Muscle of leg (tissue), 11 donors: ENCODE results near the gene PDIA6. TPM values are rescaled to one million over a fixed set of nuclear protein-coding genes. Genes with fewer than 3 reads are reported as not detected.
"Not testable (repeated sequence)": the region's sequence is repeated elsewhere in the genome, so short reads cannot be mapped to it uniquely, and the experiment has no call there.

ENCODE experiments used
- DNase-seq: peaks from one replicate; pipeline ENCODE4 v3.0.0; 2013
- H3K27ac ChIP-seq: one replicate; pipeline ENCODE4 v1.5.1; 2013; ENCODE audit warnings: mild to moderate bottlenecking, low read length, control low read depth
- H3K27me3 ChIP-seq: one replicate; pipeline ENCODE4 v1.6.1; 2013; ENCODE audit warnings: low read length; ENCODE audit not compliant: control insufficient read depth, insufficient read depth
- H3K36me3 ChIP-seq: one replicate; pipeline ENCODE4 v1.6.1; 2013; ENCODE audit warnings: low read length; ENCODE audit not compliant: control insufficient read depth, insufficient read depth
- H3K4me1 ChIP-seq: one replicate; pipeline ENCODE4 v1.6.1; 2013; ENCODE audit warnings: low read length; ENCODE audit not compliant: control insufficient read depth, insufficient read depth
- H3K4me3 ChIP-seq: one replicate; pipeline ENCODE4 v1.5.1; 2013; ENCODE audit warnings: low read length, control low read depth
- H3K9me3 ChIP-seq: replicated peaks from 2 replicates; pipeline ENCODE4 v1.6.1; 2013; ENCODE audit warnings: low read depth, low read length; ENCODE audit not compliant: control insufficient read depth
- WGBS: methylation state at CpG from one replicate; pipeline ENCODE4 v1.1.5; 2013; ENCODE audit warnings: missing lambda C conversion rate; ENCODE audit not compliant: insufficient coverage; 5-methylcytosine and 5-hydroxymethylcytosine counted together
- polyA plus RNA-seq, 8 donors: library from polyadenylated mRNA; unstranded; fragments of 120-200 nt; gene quantifications; one replicate each; pipeline versions ENCODE4 v1.2.1 to v1.2.3, GENCODE V29; 2013; ENCODE audit warnings: inconsistent platforms in 1 of 8, low replicate concordance in 1 of 8; ENCODE audit not compliant: insufficient read length in 8 of 8, insufficient read depth in 1 of 8
- total RNA-seq: library from RNA; stranded (reverse); fragments of 120-200 nt; gene quantifications from one replicate; pipeline ENCODE4 v1.2.4, GENCODE V29; 2013

Gene PDIA6
- total and polyA plus RNA-seq, 9 donors, result 135 to 208 (median 151) TPM

DNA sequence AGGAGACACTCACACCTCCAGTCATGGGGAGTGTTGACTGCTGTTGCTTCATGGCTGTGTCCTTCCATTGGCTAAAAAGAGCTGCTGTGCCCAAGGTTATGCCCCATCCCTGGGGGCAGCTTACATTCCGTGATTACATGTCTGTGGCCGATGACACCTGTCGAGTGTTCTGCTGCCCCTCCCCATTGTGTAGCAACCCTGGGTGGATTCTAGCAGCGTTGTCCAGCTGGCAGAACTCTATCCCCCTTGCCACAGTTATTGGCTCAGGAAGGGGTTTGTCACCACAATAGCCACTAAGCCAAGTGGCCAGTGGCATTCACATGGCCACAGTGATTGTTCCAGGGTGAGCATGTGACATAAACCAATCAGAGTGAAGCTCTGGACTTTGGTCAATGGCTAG, 11.6 kb upstream of the PDIA6 start:
- H3K4me3 ChIP-seq, result no peak overlapping the region
- H3K4me1 ChIP-seq, result peaks cover 5% of the 10 kb centered on the region
- no peak overlapping the region for H3K27ac ChIP-seq
- peaks cover 5% of the 10 kb centered on the region for H3K27me3 ChIP-seq
- H3K9me3 ChIP-seq, result no peaks in the 10 kb centered on the region
- WGBS, result 83% methylated on average over 4 of the region's 4 CpGs
- DNase-seq, result no peak
- H3K36me3 ChIP-seq, result no peaks in the 10 kb centered on the region

DNA sequence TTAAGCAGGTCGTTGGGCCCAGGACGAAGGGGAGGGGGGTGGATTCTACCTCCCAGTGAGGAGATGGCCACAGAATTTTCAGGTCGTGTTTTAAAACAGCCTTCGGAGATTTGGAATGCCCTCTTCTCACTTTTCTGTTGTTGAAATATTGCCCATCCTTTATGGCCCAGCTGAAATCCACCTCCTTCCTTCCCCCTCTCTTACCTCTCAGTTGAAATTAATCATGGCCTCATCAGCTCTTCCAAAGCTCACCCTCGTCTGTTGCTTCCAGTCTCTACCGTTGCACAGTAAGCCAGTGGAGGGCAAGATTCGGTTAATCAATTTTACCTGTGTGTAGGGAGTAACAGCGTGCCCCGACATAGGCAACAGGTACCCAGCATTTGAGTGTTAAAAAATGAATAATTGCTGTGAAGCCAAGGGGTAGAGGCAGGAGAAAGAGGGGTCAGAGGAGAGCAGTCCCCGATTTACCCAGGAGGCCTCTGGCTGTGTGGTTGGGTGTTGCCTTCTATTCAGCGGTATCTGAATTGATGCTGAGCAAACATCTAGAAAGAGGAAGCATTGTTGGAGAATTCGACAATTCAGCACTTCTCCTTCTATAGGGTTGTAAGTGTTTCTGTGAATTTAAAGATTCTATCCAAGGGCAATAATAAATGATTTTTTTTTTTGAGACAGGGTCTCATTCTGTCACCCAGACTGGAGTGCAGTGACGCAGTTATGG, 8.6 kb upstream of the PDIA6 start:
- WGBS, result 85% methylated on average over 7 of the region's 13 CpGs
- H3K27me3 ChIP-seq, result peaks cover 6% of the 10 kb centered on the region

DNA sequence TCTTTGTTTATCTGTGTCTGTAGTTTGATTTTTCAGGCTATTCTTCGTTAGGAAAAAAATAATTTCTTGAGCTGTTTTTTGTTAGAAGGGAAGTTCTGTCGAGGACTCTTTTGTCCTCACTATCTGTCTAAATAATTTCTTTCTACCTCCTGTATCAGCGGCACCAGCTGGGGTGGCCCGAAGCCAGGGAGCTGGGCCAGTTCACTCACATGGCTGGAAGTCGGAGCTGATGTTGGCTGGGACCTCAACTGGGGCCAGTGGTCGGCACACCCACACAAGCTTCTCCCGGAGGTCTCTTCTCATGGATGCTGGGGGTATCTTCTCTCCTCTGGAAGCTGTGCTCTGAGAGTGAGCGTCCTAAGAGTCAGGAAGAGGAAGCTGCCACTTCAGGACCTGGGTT, 8.0 kb upstream of the PDIA6 start:
- Histone ChIP-seq H3K9me3 (no peaks in the 10 kb centered on the region), H3K27ac (no peak overlapping the region), H3K36me3 (no peaks in the 10 kb centered on the region), H3K4me1 (peaks cover 5% of the 10 kb centered on the region), H3K27me3 (peaks cover 6% of the 10 kb centered on the region), H3K4me3 (no peak overlapping the region)
- WGBS, result 67% methylated on average over 4 of the region's 8 CpGs
- DNase-seq, result no peak

More for the DNA sequence above, 8.6 kb upstream of the PDIA6 start:
- Histone ChIP-seq H3K4me1 (peaks cover 5% of the 10 kb centered on the region), H3K36me3 (no peaks in the 10 kb centered on the region), H3K9me3 (no peaks in the 10 kb centered on the region), H3K27ac (no peak overlapping the region), H3K4me3 (no peak overlapping the region)
- DNase-seq, result no peak

DNA sequence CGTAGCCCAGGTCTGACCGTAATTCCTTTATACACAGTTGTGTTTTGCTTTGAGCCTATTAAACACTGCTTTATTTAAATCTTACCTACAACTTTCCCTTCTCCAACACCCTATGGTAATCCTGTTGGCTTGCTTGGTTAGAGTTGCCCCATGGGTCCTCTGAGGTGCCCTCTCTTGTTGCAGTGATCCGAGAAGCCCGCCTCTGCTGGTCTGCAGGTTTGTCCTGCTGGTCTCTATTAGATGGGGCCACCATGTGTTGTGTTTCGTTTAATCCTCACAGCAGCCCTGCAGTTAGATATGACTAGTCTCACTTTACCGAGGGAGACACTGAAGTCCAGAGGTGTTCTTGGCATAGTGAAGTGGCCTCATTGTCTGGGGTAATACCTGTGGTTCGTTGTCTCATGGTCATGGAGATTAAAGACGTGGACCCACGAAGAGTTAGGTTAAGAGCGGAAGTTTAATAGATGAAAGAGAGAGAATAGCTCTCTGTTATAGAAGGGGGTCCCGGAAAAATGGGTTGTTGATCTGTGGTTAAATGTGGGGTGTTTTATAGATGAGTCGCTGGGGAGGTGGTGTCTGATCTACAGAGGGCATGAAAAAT, 7.2 kb upstream of the PDIA6 start:
- H3K27ac ChIP-seq, result no peak overlapping the region
- no peak overlapping the region for H3K4me3 ChIP-seq
- H3K9me3 ChIP-seq, result no peaks in the 10 kb centered on the region

DNA sequence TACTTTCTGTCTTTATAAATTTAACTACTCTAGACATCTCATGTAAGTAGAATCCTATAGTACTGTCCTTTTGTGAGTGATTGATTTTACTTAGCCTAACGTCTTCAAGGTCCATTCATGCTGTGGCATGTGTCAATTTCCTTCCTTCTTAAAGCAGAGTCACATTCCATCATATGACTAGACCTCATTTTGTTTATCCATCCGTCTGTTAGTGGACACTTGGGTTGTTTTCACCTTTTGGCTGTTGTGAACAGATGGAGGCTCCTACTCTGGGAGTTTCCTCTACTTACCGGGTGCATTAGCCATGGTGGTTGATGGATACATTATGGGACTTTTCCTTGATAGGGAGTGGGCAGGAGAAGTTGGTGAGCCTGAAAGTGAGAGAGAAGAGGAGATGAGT, 6.4 kb upstream of the PDIA6 start:
- Histone ChIP-seq H3K36me3 (no peaks in the 10 kb centered on the region), H3K4me1 (peaks cover 16% of the 10 kb centered on the region), H3K4me3 (no peak overlapping the region), H3K27me3 (peaks cover 6% of the 10 kb centered on the region), H3K27ac (no peak overlapping the region), H3K9me3 (no peaks in the 10 kb centered on the region)
- 100% methylated on average over 1 of the region's 3 CpGs for WGBS
- DNase-seq, result no peak

More for the DNA sequence above, 7.2 kb upstream of the PDIA6 start:
- H3K4me1 ChIP-seq, result peaks cover 8% of the 10 kb centered on the region
- DNase-seq, result no peak
- no peaks in the 10 kb centered on the region for H3K36me3 ChIP-seq
- H3K27me3 ChIP-seq, result peaks cover 6% of the 10 kb centered on the region
- WGBS, result 80% methylated on average over 10 of the region's 12 CpGs

DNA sequence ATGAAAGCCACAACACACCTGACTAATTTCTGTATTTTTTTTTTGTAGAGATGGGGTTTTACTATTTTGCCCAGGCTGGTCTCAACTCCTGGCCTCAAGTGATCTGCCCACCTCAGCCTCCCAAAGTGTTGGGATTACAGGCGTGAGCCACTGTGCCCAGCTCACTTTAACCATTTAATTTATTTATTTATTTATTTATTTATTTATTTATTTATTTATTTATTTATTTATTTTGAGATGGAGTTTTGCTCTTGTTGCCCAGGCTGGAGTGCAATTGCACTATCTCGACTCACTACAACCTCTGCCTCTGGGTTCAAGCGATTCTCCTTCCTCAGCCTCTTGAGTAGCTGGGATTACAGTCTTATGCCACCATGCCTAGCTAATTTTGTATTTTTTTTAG, 5.7 kb upstream of the PDIA6 start:
- H3K4me3 ChIP-seq, H3K9me3 ChIP-seq, DNase-seq, H3K36me3 ChIP-seq, H3K27me3 ChIP-seq, H3K27ac ChIP-seq: not testable (repeated sequence)
- H3K4me1 ChIP-seq, result peaks cover 17% of the 10 kb centered on the region
- no CpG with 5 or more reads among the region's 3 CpGs for WGBS

DNA sequence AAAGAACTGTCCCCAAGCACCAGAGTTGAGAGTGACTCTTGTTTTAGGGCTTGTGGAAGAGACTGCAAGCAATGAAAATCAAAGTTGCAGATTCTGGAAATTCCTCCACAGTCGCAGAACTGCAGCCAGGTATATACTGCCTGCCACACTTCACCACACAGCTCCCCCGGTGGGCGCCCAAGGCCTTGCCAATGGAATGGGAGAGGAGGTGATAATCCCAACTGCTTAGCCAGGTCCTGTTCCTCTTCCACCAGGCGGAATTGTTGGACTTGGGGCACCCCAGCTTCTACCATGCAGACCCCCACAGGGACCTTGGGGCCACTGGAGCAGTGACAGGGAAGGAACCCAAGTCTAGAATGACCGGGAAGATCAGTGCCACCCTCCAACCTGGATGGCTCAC, 4.8 kb upstream of the PDIA6 start:
- Histone ChIP-seq H3K4me1 (peaks cover 20% of the 10 kb centered on the region), H3K4me3 (no peak overlapping the region), H3K27ac (no peak overlapping the region), H3K9me3 (no peaks in the 10 kb centered on the region), H3K27me3 (peaks cover 6% of the 10 kb centered on the region), H3K36me3 (no peaks in the 10 kb centered on the region)
- DNase-seq, result no peak
- no CpG with 5 or more reads among the region's 5 CpGs for WGBS

DNA sequence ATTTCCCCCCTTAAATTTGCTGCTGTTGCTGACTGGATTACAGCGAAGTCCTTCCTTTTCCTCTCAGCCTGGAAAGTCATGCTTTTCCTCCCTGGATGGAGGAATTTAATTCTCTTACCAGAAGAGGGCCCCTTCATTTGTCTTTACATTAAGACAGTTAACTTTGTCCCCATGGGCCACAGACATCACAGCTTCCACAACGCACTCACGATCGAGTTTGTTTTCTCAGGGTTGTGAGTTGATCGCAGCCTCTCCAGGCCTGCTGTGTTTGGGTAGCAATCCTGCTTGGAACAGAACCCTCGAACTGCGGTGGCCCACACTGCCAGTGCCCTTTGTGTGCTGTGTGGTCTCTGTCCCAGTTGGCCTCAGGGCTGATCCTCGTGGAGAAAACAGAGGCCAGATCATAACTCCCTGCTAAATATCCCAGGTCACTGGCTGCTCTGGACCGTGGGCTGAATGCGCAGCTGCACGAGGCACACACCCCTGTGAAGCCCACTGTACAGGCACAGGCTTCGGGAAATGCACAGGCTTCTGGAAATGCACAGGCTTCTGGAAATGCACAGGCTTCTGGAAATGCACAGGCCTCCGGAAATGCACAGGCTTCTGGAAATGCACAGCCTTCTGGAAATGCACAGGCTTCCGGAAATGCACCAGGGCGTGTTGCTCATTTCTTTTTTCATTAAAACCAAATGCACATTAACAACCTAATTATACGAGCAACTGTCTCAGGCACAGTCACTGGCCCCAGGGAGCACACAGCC, 2.2 kb upstream of the PDIA6 start:
- Histone ChIP-seq H3K9me3 (no peaks in the 10 kb centered on the region), H3K36me3 (no peaks in the 10 kb centered on the region), H3K4me1 (peaks cover 27% of the 10 kb centered on the region), H3K27ac (peak overlapping the region; percentile 84), H3K4me3 (no peak overlapping the region), H3K27me3 (peaks cover 6% of the 10 kb centered on the region)
- WGBS, result 33% methylated on average over 10 of the region's 16 CpGs
- peak; percentile 63 for DNase-seq

DNA sequence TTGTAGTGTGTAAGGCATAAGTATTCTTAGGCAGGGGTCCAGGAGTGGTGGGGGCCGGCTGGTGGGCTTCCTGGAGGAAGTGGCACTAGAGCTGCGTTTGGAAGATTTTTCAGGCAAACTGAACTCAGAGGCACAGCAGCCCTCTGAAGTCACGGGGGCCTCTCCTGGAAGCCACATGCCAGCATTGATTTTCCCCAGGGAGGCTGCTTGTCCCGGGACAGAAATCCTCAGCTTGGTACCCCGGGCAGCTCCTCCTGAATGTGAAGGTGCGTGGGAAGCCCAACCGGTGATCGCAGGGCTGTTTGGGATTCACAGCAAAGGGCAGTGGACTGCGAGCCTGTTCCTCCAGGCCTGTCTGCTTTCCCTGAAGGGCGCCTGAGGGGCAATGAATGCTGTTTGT, 1.6 kb upstream of the PDIA6 start:
- H3K27ac ChIP-seq, result peak overlapping the region; percentile 84

More for the DNA sequence above, 1.6 kb upstream of the PDIA6 start:
- peaks cover 6% of the 10 kb centered on the region for H3K27me3 ChIP-seq
- no peak overlapping the region for H3K4me3 ChIP-seq
- H3K4me1 ChIP-seq, result peaks cover 27% of the 10 kb centered on the region
- no peaks in the 10 kb centered on the region for H3K9me3 ChIP-seq
- 27% methylated on average over 9 of the region's 10 CpGs for WGBS
- H3K36me3 ChIP-seq, result no peaks in the 10 kb centered on the region
- no peak for DNase-seq
